ENCODE measurements around the gene CBY3.

DNA sequence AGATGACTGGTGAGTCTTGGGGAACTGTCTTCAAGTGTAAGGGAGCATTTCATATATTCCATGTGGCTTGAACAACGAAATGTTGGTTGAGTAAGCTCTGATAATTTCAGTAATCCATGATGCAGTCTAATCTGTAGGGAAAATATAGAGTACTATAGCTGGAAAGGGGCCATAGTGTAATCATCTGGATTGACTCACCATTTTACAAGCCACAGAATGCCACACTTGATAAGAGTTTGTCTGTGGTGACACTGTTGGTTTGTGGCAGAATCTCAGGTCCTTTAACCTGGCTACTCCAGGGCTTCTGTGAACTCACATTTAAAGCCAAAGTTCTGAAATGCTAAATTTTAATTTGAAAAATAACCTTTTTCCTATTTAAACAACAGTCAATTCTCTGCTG is 35.5 kb upstream of the CBY3 start:
- no peak for TF ChIP-seq YY1 (IDR thresholded peaks at IDR 0.05; ENCODE audit: insufficient read depth, insufficient read length)
- no peak for TF ChIP-seq SUZ12 (IDR thresholded peaks at IDR 0.05; ENCODE audit: extremely low read depth, insufficient read depth, insufficient read length)

Data from NT2/D1 (cell line).